HG03039 (cell line): Measurements from ENCODE around the gene PCBD2.
"Not testable (repeated sequence)": the region's sequence is repeated elsewhere in the genome, so short reads cannot be mapped to it uniquely, and the experiment has no call there.

Experiments used
- ATAC-seq: cut with Tn5 transposase; IDR thresholded peaks from one replicate; pipeline ENCODE4 v1.9.1; 2021; ENCODE audit warnings: mild to moderate bottlenecking, moderate library complexity; ENCODE audit not compliant: unreplicated experiment

PCBD2 gene

DNA sequence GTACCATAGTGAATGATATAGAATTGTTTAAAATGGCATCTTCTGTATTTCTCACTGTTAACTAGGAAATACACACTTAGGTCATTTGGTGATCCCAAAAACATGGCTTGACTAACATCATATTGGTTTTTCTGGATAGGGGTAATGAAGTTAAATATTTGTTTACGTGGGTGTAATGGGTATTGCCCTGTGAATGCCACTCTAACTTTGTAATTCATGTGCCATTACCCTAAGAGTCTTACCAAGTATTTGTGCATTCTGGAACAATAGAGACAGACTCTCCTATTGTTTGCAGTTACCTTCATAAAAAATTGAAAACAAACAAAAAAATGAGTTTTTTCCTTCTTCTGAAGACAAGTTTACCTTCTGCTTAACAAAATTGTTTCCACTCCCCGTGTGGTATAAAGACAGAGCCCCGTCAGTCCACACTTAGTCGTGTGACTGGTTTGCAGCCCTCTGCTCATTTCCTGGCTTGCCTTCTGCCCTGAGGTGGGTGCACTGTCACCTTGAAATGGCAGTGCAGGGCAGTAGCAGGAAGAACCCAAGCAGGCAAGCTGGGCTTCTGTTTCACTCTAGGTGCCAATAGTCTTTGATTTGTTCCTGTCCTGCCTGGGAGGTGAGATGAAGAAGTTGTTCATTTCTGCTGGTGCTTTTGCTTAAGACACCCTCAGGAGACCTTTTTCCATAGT, 53.1 kb downstream of the PCBD2 start:
- no peak for ATAC-seq

DNA sequence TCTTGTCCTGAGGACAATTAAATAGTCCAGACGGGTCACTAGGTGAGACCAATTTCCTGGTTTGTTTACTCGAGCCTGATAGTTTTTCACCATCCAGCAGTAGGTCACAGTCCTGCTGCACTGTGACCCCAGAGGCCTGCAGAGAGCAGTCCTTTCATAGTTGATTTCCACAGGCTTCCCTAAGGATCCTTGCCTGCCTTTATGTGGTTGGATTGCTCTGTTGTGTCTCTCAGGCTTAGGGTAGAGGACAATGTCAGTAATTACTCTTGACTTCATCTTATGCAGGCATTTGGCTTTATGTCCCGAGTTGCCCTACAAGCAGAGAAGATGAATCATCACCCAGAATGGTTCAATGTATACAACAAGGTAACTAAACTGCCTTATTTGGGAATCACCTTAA, 53.8 kb downstream of the PCBD2 start:
- no peak for ATAC-seq

DNA sequence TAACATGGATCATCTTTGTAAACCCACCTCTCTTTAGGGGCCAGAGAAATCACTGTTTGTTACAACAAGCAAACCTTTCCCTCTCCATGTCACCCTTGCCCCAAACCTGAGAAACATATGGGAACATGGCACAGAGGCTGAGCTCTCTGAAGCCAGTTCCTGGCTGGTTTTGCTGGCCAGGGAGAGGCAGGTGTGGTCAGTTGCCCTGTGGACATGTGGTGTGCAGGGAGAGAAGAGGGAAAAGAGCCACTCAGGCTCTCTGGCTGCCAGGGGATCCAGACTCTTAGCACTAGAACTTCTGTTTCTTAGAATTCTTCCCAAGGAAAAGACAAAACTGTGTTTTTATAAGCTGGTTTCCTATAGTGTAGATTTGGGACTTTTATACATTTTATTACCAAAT, 58.2 kb downstream of the PCBD2 start:
- no peak for ATAC-seq

DNA sequence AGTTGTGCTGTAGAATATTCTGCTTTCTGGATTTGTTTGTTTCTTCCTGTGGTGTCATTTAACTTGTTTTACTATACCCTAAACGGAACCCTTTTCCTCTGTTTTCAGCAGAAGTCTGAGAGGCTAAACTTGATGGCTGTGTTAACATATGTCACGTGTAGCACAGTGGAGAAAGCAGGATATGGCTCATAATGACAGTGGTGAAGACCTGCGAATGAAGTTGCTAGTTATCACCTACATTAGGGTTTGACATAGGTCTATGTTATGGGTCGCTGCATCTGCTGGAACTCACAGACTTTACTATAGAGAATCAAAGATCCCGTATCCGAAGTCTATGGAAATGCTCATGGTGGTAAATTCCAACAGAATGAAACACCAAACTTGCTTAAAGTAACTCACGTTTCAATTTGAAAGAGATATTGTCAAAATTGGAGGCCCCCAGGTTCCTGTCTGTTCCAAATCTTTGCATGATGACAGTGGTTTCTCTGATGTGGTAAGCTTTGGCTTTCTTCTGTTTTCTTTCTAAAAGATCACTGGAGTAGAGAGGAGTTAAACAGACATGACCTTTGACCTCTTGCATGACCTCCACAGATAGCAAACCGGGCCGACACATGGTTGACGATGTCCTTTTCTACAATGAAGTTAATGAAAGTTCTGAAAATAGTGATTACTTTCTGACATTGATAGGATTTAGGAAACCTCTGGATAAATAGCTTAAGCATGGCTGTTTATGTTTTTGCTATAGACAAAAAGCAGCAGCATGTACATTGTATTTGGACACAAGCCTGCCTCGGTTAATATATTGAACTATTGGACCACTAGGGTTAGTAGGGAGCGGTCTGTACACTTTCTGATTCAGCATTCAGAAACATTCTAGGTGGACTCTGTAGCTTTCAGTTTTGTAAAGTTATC, 59.7 kb downstream of the PCBD2 start:
- no peak for ATAC-seq

DNA sequence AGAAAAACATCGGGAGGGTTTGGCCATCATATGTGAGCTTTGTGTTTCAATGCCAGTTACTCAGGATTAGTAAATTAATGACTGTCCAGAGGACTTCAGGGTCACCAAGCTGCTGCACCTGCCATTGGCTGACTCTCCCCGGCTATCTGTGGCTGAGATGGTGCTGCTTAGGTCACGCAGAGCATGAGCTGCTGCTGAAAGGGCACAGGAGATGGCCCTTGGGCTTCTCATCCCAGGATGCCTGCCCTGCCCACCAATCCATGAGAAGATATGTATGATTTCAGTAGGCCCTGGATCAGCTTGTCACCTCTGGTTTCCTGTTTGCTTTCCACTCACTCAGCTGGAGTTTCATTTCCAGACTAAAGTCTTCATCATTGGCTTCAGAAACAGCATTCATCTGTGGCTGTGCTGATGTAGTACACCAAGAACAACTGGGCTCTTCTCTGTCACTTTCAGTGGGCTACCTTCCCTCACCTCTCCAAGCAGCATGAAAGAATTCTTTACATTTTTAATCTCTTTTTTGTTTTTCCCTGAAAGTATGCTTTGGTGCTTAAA, 60.4 kb downstream of the PCBD2 start:
- no peak for ATAC-seq

DNA sequence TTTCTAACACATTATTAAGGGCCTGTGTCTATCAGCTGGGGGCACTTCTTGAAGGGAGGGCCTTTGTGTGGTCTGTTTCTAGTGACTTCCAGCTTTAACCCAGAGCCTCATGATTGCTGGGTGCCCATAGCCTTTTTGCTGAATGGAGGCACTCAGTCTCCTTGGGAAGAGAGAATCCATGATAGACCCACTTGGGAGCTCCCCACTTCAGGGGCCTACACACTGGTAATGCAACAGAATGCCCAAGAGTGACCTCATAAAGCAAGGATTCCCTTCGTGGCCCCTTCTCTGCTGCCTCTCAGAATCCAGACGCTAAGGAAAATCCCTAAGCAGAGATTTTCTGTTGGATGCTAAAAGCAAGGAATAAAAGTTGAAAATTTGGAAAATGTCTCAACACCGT, 62.7 kb downstream of the PCBD2 start, which contains the start of gene CATSPER3:
Gene CATSPER3 (plus strand): TSS at position 301 of the 400 bp plus-strand sequence. CDS start 85 bp downstream, at position 386.
- no peak for ATAC-seq

DNA sequence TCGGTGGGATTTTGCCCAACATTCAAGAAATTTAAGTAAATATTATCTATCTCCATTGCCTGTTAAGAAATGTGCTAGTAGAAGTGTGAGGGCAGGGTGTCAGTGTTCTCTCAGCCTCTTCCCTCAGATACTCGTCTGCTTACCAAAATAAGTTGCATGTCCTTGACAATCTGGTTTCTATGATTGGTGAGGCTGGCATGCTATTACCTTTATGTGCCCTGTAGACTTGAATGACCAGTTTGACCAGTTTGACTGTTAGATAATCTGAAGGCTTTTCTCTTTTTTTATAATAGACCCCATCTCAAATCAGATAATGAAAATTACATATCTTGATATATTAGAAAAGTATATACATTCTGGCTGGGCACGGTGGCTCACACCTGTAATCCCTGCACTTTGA, 63.1 kb downstream of the PCBD2 start:
- no peak for ATAC-seq

DNA sequence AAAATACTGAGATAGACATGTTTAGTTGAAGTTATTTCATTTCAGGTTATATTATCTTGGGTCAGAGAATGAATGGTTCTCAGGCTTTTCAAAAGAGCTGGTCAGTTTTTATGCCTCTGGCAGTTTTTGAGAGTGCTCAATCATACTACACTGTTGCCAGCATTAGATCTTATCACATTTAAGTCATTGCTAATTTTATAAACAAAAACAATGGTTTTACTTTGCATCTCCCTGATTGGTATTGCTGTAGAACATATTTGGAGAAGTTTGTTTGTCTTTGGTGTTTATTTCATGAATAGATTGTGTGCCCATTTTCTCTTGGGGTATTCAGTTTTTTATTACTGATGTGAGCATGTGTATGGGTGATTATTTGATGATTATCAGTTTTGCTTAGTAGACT, 64.2 kb downstream of the PCBD2 start:
- ATAC-seq: no peak

DNA sequence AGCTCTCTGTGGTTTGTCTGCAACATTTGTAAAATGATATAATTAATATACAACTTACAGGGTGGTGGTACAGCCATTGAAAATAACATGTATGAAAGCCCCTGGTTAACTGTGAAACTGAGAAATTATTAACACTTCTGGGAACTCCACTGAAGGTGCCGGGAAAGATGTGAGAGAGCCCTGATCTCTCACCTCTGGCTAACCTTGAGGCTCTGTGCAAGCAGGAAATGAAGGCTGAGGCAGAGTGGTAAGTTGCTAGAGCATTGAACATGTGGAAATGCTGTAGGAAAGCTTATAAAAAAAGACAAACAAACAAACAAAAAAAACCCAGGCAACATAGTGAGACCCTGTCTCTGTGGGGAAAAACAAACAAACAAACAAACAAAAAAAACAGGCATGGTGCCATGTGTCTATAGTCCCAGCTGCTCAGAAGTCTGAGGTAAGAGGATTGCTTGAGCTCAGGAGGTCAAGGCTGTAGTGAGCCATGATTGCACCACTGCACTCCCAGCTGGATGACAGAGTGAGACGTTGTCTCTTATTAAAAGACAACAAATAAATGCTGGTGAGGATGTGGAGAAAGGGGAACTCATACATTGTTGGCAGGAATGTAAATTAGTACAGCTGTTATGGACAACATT, 70.3 kb downstream of the PCBD2 start:
- no peak for ATAC-seq

DNA sequence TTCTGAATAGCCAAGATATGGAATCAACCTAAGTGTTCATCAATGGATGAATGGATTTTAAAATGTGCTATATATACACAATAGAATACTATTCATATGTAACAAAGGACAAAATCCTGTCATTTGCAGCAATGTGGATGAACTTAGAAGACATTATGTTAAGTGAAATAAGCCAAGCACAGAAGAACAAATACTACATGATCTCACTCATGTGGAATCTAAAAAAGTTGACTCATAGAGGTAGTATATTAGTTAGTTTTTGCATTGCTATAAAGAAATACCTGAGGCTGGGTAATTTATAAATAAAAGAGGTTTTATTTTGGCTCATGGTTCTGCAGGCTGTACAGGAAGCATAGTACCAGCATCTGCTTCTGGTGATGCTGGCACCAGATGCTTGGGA, 70.9 kb downstream of the PCBD2 start:
- ATAC-seq: no peak

DNA sequence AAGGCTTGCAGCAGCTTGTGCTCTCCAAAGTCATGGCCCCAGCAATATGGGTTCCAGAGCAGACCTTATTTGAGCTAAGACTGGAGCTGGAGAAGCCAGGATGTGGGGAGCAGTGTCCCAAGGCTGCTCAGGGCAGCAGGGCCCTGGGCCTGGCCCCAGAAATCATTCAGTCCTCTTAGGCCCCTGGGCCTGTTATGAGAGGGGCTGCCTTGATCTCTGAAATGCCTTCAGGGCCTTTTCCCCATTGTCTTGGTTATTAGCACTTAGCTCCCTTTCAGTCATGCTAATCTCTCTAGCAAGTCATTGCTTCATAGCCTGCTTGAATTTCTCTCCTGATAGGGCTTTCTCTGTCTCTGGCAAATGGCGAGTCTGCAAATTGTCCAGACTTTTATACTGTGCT, 71.9 kb downstream of the PCBD2 start:
- no peak for ATAC-seq

DNA sequence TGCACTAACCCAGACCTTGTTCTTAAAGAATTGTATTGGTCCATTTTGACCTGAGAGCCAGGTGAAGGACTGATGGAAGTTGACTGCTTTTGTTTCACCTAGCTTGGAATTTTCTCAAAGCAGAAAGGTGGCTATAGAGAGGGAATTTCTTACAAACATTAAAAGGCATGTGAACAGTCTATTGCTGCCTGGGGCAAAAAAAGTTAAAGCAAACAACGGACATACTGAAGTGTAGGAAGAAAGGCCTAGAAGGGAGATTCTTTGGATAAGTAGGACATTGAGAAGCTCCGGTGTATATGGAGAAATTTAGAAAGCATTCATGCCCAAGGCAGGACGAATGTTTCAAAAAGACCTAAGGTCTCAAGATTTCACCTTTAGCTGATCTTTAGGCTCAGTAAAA, 74.5 kb downstream of the PCBD2 start:
- ATAC-seq: no peak

DNA sequence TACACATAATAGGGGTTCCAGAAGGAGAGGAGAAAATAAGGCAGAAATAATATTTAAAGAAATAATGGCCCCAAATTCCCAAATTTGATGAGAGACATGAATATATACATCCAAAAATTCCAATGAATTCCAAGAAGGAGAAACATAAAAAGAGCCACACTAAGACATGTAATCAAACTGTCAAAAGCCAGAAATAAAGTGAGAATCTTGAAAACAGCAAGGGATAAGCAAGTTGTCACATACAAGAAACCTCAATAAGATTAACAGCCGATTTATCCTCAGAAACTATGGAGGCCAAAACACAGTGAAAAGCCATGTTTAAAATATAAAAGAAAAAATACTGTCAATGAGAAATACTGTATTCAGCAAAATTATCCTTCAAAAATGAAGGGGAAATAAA, 77.3 kb downstream of the PCBD2 start:
- ATAC-seq: no peak

DNA sequence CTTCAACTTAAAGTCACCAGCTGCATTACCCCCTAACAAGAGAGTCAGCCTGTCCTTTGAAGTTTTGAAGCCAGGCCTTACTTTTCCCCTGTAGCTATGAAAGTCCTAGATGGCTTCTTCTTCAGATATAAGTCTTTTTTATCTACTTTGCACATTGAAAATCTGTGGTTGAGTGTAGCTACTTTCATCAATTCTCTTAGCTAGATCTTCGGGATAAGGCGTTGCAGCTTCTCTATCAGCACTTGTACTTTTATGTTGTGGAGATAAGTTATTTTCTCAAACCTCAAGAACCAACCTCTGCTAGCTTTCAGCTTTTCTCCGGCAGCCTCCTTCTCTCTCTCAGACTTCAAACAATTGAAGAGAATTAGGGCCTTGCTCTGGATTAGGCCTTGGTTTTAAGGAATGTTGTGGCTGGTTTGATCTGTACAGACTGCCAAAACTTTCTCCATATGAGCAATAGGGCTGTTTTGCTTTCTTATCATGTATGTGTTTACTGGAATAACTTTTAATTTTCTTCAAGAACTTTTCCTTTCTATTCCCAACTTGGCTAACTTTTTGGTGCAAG, 84.4 kb downstream of the PCBD2 start:
- no peak for ATAC-seq

DNA sequence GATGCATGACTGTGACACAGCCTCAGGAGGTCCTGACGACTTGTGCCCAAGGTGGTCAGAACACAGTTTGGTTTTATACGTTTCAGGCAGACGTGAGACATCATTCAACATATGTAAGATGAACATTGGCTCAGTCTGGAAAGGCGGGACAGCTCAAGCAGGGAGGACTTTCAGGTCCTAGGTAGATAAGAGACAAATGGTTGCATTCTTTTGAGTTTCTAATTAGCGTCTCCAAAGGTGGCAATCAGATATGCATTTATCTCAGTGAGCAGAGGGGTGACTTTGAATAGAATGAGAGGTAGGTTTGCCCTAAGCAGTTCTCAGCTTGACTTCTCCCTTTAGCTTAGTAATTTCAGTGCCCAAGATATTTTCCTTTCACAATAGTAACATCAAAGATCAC, 85.3 kb downstream of the PCBD2 start:
- not testable (repeated sequence) for ATAC-seq

DNA sequence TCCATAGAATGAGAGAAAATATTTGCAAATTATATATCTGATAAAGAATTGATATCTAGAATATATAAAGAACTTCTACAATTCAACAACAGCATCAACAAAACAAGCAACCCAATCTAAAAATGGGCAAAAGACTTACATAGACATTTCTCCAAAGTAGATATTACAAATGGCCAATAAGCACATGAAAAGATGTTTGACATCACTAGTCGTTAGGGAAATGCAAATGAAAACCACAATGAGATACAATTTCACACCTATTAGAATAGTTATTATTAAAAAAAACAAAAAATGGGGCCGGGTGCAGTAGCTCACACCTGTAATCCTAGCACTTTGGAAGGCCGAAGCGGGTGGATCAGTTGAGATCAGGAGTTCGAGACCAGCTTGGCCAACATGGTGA, 87.2 kb downstream of the PCBD2 start:
- no peak for ATAC-seq

DNA sequence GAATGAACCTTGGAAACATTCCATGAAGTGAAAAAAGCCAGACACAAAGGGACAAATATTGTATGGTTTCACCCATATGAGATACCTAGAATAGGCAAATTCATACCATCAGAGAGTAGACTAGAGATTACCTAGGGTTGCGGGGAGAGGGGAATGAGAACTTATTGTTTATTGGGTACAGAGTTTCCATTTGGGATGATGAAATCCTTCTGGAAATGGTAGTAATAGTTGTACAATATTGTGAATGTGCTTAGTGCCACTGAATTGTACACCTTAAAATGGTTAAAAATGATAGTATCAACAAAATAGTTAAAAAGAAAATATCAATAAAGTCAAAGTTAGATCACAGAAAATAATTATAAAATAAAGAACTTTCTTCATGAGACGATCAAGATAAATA, 88.2 kb downstream of the PCBD2 start:
- ATAC-seq: no peak

DNA sequence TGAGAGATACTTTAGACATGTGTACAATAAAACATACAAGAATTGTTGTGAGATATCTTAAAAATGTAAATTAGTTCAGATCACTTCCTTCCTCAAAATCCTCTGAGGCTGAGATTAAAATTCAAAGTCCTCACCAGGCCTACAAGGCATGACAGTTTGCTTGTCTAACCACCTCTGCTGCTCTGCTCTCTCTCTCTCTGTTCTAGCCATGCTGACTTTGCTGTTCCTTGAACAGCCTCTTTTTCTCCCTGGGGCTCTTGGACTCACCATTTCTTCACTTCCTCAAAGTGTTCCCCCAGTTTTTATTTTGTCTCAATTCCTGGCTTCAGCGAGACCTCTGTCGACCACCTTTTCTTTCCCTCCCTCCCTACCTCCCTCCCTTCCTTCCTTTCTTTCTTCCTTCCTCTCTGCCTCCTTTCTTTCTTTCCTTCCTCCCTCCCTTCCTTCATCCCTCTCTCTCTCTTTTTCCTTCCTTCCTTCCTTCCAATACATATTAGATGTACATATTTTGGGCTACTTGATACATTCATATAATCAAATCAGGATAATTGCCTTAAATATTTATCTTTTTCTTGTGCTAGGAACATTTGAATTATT, 89.7 kb downstream of the PCBD2 start:
- no peak for ATAC-seq

DNA sequence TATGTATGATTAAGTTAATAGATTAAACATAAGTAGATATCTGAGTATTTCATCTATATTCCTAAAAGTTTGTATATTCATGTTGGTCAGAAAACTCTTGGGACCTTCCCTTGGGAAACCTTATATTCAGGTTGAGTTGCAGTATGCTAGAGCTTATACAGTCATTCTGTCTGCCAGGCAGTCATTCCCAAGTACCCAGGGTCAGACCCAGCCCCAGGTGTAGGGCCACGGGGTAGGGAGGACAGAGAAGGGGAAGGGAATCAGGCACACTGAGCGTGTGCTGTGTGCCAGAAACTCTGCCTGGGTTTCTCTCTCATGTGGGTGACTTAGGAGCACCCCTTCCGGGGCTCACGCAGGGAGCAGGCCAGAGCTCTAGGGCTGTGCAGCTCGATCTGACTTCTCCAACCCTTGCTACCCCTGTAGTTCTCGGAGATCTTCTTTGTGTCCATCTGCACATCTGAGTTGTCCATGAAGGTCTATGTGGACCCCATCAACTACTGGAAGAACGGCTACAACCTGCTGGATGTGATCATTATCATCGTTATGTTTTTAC, 91.0 kb downstream of the PCBD2 start:
- ATAC-seq: no peak

DNA sequence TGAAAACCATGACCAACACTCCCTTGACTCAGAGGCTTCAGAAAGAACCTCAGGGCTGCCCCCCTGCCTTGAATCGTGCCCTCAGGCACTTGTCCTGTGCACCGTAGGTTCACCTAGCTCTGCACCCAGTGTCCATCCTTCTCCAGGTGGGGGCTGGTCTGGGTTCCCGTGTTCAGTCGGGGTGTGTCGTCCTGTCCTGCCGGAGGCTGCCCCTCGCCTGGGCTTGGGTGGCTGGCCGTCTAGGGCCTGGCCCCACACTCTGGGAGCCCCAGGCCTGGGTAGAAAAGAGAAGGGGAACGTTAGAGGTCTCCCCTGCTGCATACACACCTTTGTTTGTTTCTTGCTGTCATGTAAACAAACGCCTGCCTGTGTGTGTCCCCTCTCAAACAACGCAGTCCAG, 92.1 kb downstream of the PCBD2 start:
- no peak for ATAC-seq
